Stimulated activated memory B cell treated with anti-CD40 and anti-IgM and Interleukin-4, amounts not matched to agents 10 μg/mL and 1 μg/mL and 100 μg/mL, for 72 hours (primary cell): ENCODE results near the gene MCCC2.

ENCODE experiments used
- ATAC-seq: fragments of 150-1000 bp; cut with Tn5 transposase; 2 replicates; pipeline ENCODE4 v1.10.0; 2021
- H3K27ac Mint-ChIP-seq: one replicate; pipeline ENCODE4 v1.8.0; 2022; ENCODE audit warnings: mild to moderate bottlenecking, mixed read lengths
- H3K27me3 Mint-ChIP-seq: one replicate; pipeline ENCODE4 v1.8.0; 2022; ENCODE audit warnings: mixed read lengths
- H3K36me3 Mint-ChIP-seq: one replicate; pipeline ENCODE4 v1.8.0; 2022; ENCODE audit warnings: mixed read lengths
- H3K4me1 Mint-ChIP-seq: one replicate; pipeline ENCODE4 v1.8.0; 2022; ENCODE audit warnings: mixed read lengths
- H3K4me3 Mint-ChIP-seq: one replicate; pipeline ENCODE4 v1.8.0; 2022; ENCODE audit warnings: mild to moderate bottlenecking, moderate library complexity, mixed read lengths
- H3K9me3 Mint-ChIP-seq: one replicate; pipeline ENCODE4 v1.8.0; 2022; ENCODE audit warnings: mixed read lengths

Gene MCCC2

DNA sequence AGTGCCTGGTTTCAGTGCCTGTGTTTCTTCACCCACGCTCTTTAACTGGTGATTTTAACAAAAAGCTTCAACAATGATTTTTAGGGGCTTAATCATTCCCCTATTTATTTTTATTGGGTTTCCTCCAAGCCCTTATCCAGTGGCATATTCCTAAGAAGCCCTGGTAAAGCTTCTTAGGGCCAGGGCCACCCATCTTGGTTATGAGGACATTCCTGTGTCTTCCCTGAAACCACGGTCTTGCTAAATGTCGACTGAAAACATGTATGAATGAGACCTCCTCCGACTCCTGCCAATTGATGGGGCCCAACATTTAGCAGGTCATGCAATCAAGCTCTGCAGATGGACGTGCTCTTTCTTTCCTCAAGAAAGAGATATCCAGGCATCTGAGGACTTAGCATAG lies 118.3 kb downstream of the MCCC2 start:
- no peaks in the 10 kb centered on the region for H3K36me3 Mint-ChIP-seq
- no peak for ATAC-seq

DNA sequence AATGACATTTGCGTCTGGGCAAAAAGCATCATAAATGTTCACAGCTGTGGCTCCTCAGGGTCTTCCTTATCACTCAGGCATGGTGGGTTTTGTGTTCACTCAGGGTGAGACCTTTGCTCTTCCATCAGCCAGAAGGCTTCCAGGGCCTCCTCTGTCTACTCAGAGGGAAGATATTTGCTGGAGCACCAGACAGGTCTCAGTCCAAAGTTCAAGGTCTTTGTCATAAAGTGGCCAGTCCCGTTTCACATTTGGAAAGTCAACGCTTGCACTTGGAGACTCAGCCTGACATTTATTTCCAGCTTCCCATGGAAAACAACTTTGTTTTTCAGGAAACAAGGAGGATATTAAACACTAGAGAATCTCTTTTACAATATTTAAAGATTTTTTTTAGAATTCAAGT lies 119.8 kb downstream of the MCCC2 start:
- Mint-ChIP-seq H3K4me3 (no peak overlapping the region), H3K27me3 (peaks cover 10% of the 10 kb centered on the region), H3K27ac (no peak overlapping the region), H3K9me3 (no peaks in the 10 kb centered on the region), H3K4me1 (no peaks in the 10 kb centered on the region), H3K36me3 (no peaks in the 10 kb centered on the region)
- no peak for ATAC-seq

More for the DNA sequence above, 118.3 kb downstream of the MCCC2 start:
- Mint-ChIP-seq H3K27me3 (peaks cover 18% of the 10 kb centered on the region), H3K27ac (no peak overlapping the region), H3K4me3 (no peak overlapping the region), H3K4me1 (no peaks in the 10 kb centered on the region), H3K9me3 (no peaks in the 10 kb centered on the region)
